GM12891 (cell line): ENCODE data around the gene SIL1.

ENCODE experiments used
- DNase-seq: peaks from one replicate; pipeline ENCODE4 v3.0.0; 2011; ENCODE audit warnings: low spot score; ENCODE audit not compliant: insufficient read length
- FAIRE-seq: peaks from 2 replicates; lab custom pipeline; 2011; peaks lifted over from hg19 to GRCh38; lab: Jason Lieb, UNC
- PAX5 ChIP-seq: IDR thresholded peaks from 2 replicates; pipeline ENCODE4 v1.6.1; 2011; ENCODE audit warnings: low read length, moderate library complexity, mild to moderate bottlenecking; ENCODE audit not compliant: insufficient read depth, severe bottlenecking
- POLR2A ChIP-seq: IDR thresholded peaks from 2 replicates; pipeline ENCODE4 v1.6.1; 2011; ENCODE audit warnings: low read depth, low read length, control low read depth
- POLR2AphosphoS5 ChIP-seq: IDR thresholded peaks from 2 replicates; pipeline ENCODE4 v1.6.1; 2011; ENCODE audit warnings: low read depth, low read length, control low read depth
- POU2F2 ChIP-seq: IDR thresholded peaks from 2 replicates; pipeline ENCODE4 v1.6.1; 2011; ENCODE audit warnings: low read depth, mild to moderate bottlenecking, control low read depth, low read length, moderate library complexity
- SPI1 ChIP-seq: IDR thresholded peaks from 2 replicates; pipeline ENCODE4 v1.6.1; 2011; ENCODE audit warnings: low read depth, low read length, control low read depth
- TAF1 ChIP-seq: IDR thresholded peaks from 2 replicates; pipeline ENCODE4 v1.6.1; 2011; ENCODE audit warnings: low read depth, low read length, control low read depth

The SIL1 gene

GRCh38 chr5:138944527-138945322, 253.4 kb downstream of the SIL1 start:
- no peak for DNase-seq
- no peak for FAIRE-seq
- TF ChIP-seq POU2F2 = no peak
- no peak for TF ChIP-seq SPI1
- no peak for TF ChIP-seq PAX5
- TF ChIP-seq TAF1 = no peak
- TF ChIP-seq POLR2A = no peak
- TF ChIP-seq POLR2AphosphoS5 = no peak

- FAIRE-seq (no peak), DNase-seq (no peak)
- no peak for TF ChIP-seq PAX5
- no peak for TF ChIP-seq POLR2A
- no peak for TF ChIP-seq POU2F2
- no peak for TF ChIP-seq SPI1
- TF ChIP-seq TAF1 = no peak
- no peak for TF ChIP-seq POLR2AphosphoS5
Measured at GRCh38 chr5:138943599-138944173, 254.5 kb downstream of the SIL1 start.

- TF ChIP-seq POLR2AphosphoS5 (no peak), SPI1 (no peak), PAX5 (no peak), TAF1 (no peak), POLR2A (no peak), POU2F2 (no peak)
- no peak for FAIRE-seq
- no peak for DNase-seq
Measured at GRCh38 chr5:138942861-138943260, 255.3 kb downstream of the SIL1 start.

GRCh38 chr5:138942066-138942465, 256.1 kb downstream of the SIL1 start:
- FAIRE-seq (no peak), DNase-seq (no peak)
- TF ChIP-seq POLR2AphosphoS5 = no peak
- no peak for TF ChIP-seq PAX5
- TF ChIP-seq TAF1 = no peak
- TF ChIP-seq SPI1 = no peak
- TF ChIP-seq POLR2A = no peak
- TF ChIP-seq POU2F2 = no peak

- TF ChIP-seq POU2F2 (no peak), POLR2AphosphoS5 (no peak), POLR2A (no peak)
- FAIRE-seq = no peak
- DNase-seq = no peak
Measured at GRCh38 chr5:138938526-138938925, 259.6 kb downstream of the SIL1 start.

GRCh38 chr5:138937392-138938387, 260.5 kb downstream of the SIL1 start:
- DNase-seq (no peak), FAIRE-seq (no peak)
- TF ChIP-seq POLR2AphosphoS5 (peak; percentile 46), POLR2A (no peak; the same call in 1 of the 2 replicates)

- TF ChIP-seq POU2F2 (no peak), POLR2A (no peak), PAX5 (no peak), SPI1 (no peak), TAF1 (no peak), POLR2AphosphoS5 (no peak)
- FAIRE-seq (no peak), DNase-seq (no peak)
Measured at GRCh38 chr5:138936968-138937345, 261.2 kb downstream of the SIL1 start.

GRCh38 chr5:138936225-138936967, 261.8 kb downstream of the SIL1 start:
- DNase-seq (no peak), FAIRE-seq (no peak)
- TF ChIP-seq POLR2A (0 out of 2 replicates have a peak, but pooled peaks have one; percentile 11), POLR2AphosphoS5 (peak; percentile 29; the same call in 1 of the 2 replicates), POU2F2 (no peak), TAF1 (no peak)

GRCh38 chr5:138935466-138935865, 262.7 kb downstream of the SIL1 start:
- TF ChIP-seq POLR2AphosphoS5 = no peak
- no peak for TF ChIP-seq PAX5
- TF ChIP-seq SPI1 = no peak
- TF ChIP-seq POLR2A = no peak
- FAIRE-seq = no peak
- no peak for DNase-seq
